Keratinocyte (primary cell): ENCODE data around the gene LY6G6F. TPM values are rescaled to one million over a fixed set of nuclear protein-coding genes. Genes with fewer than 3 reads are reported as not detected.

Experiments used
- DNase-seq: peaks from one replicate; pipeline ENCODE4 v3.0.0-alpha.2; 2011; ENCODE audit warnings: low read depth, missing footprints, low spot score
- FAIRE-seq: peaks from 2 replicates; lab custom pipeline; 2011; peaks lifted over from hg19 to GRCh38; lab: Jason Lieb, UNC
- H2AFZ ChIP-seq: 2 replicates; pipeline ENCODE4 v1.6.0; 2012; ENCODE audit warnings: low read length, control low read depth, inconsistent platforms; ENCODE audit not compliant: control insufficient read depth
- H3K27ac ChIP-seq: 2 replicates; pipeline ENCODE4 v1.5.1; 2011; ENCODE audit warnings: low read length; ENCODE audit not compliant: control insufficient read depth, insufficient read depth
- H3K27me3 ChIP-seq: 3 replicates; pipeline ENCODE4 v1.6.0; 2011; ENCODE audit warnings: low read length; ENCODE audit not compliant: control insufficient read depth, insufficient read depth; ENCODE audit errors: extremely low read depth
- H3K36me3 ChIP-seq, 2 experiments: 2 replicates in 1 of 2; 3 replicates in 1 of 2; pipeline ENCODE4 v1.5.1; 2011; ENCODE audit warnings: low read length in 2 of 2, mild to moderate bottlenecking in 1 of 2; ENCODE audit not compliant: control insufficient read depth in 2 of 2, insufficient read depth in 2 of 2; ENCODE audit errors: extremely low read depth in 1 of 2
- H3K4me1 ChIP-seq: 3 replicates; pipeline ENCODE4 v1.5.1; 2011; ENCODE audit warnings: low read length; ENCODE audit not compliant: control insufficient read depth, insufficient read depth; ENCODE audit errors: extremely low read depth
- H3K4me2 ChIP-seq: 3 replicates; pipeline ENCODE4 v1.6.0; 2011; ENCODE audit warnings: low read depth, low read length; ENCODE audit not compliant: control insufficient read depth, insufficient read depth; ENCODE audit errors: extremely low read depth
- H3K4me3 ChIP-seq, 3 experiments: fragments of 200-600 bp in 1 of 3; sonication (generic) in 1 of 3; 2 replicates in 2 of 3; 3 replicates in 1 of 3; pipeline ENCODE4 v1.5.1; 2011 to 2016; ENCODE audit warnings: low read length in 3 of 3, mild to moderate bottlenecking in 3 of 3, control low read depth in 2 of 3, inconsistent platforms in 1 of 3, low read depth in 1 of 3, mixed read lengths in 1 of 3, mixed run types in 1 of 3, moderate library complexity in 1 of 3; ENCODE audit not compliant: control insufficient read depth in 2 of 3, insufficient read depth in 2 of 3; ENCODE audit errors: extremely low read depth in 1 of 3
- H3K79me2 ChIP-seq: 2 replicates; pipeline ENCODE4 v1.6.0; 2012; ENCODE audit warnings: low read length; ENCODE audit not compliant: control insufficient read depth, insufficient read depth
- H3K9ac ChIP-seq: 3 replicates; pipeline ENCODE4 v1.6.0; 2011; ENCODE audit warnings: low read length; ENCODE audit not compliant: control insufficient read depth, insufficient read depth; ENCODE audit errors: extremely low read depth
- H3K9me1 ChIP-seq: 3 replicates; pipeline ENCODE4 v1.6.0; 2011; ENCODE audit warnings: low read length; ENCODE audit not compliant: control insufficient read depth, insufficient read depth; ENCODE audit errors: extremely low read depth
- H3K9me3 ChIP-seq: 2 replicates; pipeline ENCODE4 v1.5.1; 2012; ENCODE audit warnings: low read depth, low read length; ENCODE audit not compliant: control insufficient read depth
- H4K20me1 ChIP-seq: 3 replicates; pipeline ENCODE4 v1.6.0; 2011; ENCODE audit warnings: low read length; ENCODE audit not compliant: control insufficient read depth, insufficient read depth; ENCODE audit errors: extremely low read depth
- CTCF ChIP-seq, 3 experiments: IDR thresholded peaks in 1 of 3; conservative IDR thresholded peaks in 1 of 3; optimal IDR thresholded peaks in 1 of 3; 2 replicates in 2 of 3; 3 replicates in 1 of 3; pipeline versions ENCODE3 to v1.5.1; 2011; ENCODE audit warnings: low read length in 3 of 3, mild to moderate bottlenecking in 3 of 3, moderate library complexity in 2 of 3, control low read depth in 1 of 3, inconsistent platforms in 1 of 3; ENCODE audit not compliant: insufficient read depth in 2 of 3; ENCODE audit errors: extremely low read depth in 1 of 3
- EZH2 ChIP-seq: IDR thresholded peaks from one replicate; pipeline ENCODE4 v1.6.1; 2012; ENCODE audit warnings: inconsistent platforms, mild to moderate bottlenecking, low read length, moderate library complexity
- dilution Hi-C: fragments of 300-500 bp; cut with MboI; formaldehyde crosslinking; loops from one replicate; pipeline ENCODE4 v1.7.0; 2020; ENCODE audit warnings: low sequenced_read_pairs; ENCODE audit not compliant: extremely low pct_ligation_motif_present
- polyA plus RNA-seq, 5 experiments: library from polyadenylated mRNA; depleted of rRNA in 3 of 5; stranded (reverse) in 3 of 5; stranded (forward) in 1 of 5; unstranded in 1 of 5; fragments of >200 nt; gene quantifications; 1 replicate in 1 of 5; 2 replicates in 3 of 5; 3 replicates in 1 of 5; pipeline versions ENCODE4 v1.2.1 to v1.2.3, GENCODE V29; 2011 to 2012; ENCODE audit warnings: missing spikeins in 2 of 5, low read depth in 1 of 5, low replicate concordance in 1 of 5

Gene LY6G6F
- polyA plus RNA-seq, 1 donor (not counting 4 experiments of a cell fraction or from before 2014, with no cell fraction given), result not detected

GRCh38 chr6:31737991-31738979 is 31.6 kb downstream of the LY6G6F start:
- H2AFZ ChIP-seq, result peak overlapping the region; percentile 65
- peaks cover 11% of the 10 kb centered on the region for H4K20me1 ChIP-seq
- dilution Hi-C loops, result no loop called here
- DNase-seq (no peak), FAIRE-seq (peak; percentile 60)
- H3K4me3 ChIP-seq, result peak overlapping the region in 2 of 3 experiments; percentile 37 to 43
- peaks cover 2% of the 10 kb centered on the region for H3K9me1 ChIP-seq
- TF ChIP-seq CTCF (optimal IDR thresholded peaks at IDR 0.05 in 1 of 3, IDR thresholded peaks at IDR 0.05 in 1 of 3, conservative IDR thresholded peaks at IDR 0.05 in 1 of 3; ENCODE audit: extremely low read depth in 1 of 3, insufficient read depth in 2 of 3, low read length in 3 of 3) (peak in 1 of 3 experiments; percentile 40), EZH2 (no peak)
- H3K9me3 ChIP-seq, result no peaks in the 10 kb centered on the region
- peak overlapping the region; percentile 80 for H3K27ac ChIP-seq
- H3K4me2 ChIP-seq, result peak overlapping the region; percentile 77
- H3K4me1 ChIP-seq, result peaks cover 39% of the 10 kb centered on the region
- H3K36me3 ChIP-seq, result peaks cover 13 to 30% of the 10 kb centered on the region in 2 experiments
- peaks cover 36% of the 10 kb centered on the region for H3K79me2 ChIP-seq
- H3K9ac ChIP-seq, result peak overlapping the region; percentile 64
- no peaks in the 10 kb centered on the region for H3K27me3 ChIP-seq

- Histone ChIP-seq H3K4me3 (peak within 1 kb of the TSS; percentile 72 to 88 (median 87)), H3K79me2 (peaks cover 21% of the 10 kb centered on the region), H3K27me3 (no peaks in the 10 kb centered on the region), H3K4me1 (peaks cover 26% of the 10 kb centered on the region), H3K9me3 (no peaks in the 10 kb centered on the region), H3K9me1 (no peaks in the 10 kb centered on the region), H4K20me1 (no peaks in the 10 kb centered on the region), H3K9ac (peak within 1 kb of the TSS; percentile 88), H3K4me2 (peak within 1 kb of the TSS; percentile 81), H3K27ac (peak within 1 kb of the TSS; percentile 83), H2AFZ (peak within 1 kb of the TSS; percentile 87), H3K36me3 (peaks cover 2 to 17% of the 10 kb centered on the region in 2 experiments)
- DNase-seq, result peak; percentile 93
- dilution Hi-C loops, result no loop called here
- TF ChIP-seq EZH2 (no peak), CTCF (optimal IDR thresholded peaks at IDR 0.05 in 1 of 3, IDR thresholded peaks at IDR 0.05 in 1 of 3, conservative IDR thresholded peaks at IDR 0.05 in 1 of 3; ENCODE audit: extremely low read depth in 1 of 3, insufficient read depth in 2 of 3, low read length in 3 of 3) (no peak)
- peak; percentile 23 for FAIRE-seq
Measured at GRCh38 chr6:31739639-31740396, 33.2 kb downstream of the LY6G6F start, which contains the start of gene MSH5. TSS of gene MSH5 (plus strand) at chr6:31740005. CDS start at chr6:31740467, 462 bp downstream.
